OCI-LY1 (cell line): ENCODE results near the gene NFYC.

Experiments
- H2AFZ ChIP-seq: fragments of 200-600 bp; sonication (generic), shearing (Covaris generic); 2 replicates; pipeline ENCODE4 v1.6.0; 2014; ENCODE audit warnings: antibody characterized with exemption, mild to moderate bottlenecking, low read length
- H3F3A ChIP-seq: fragments of 200-600 bp; sonication (generic), shearing (Covaris generic); 2 replicates; pipeline ENCODE4 v1.6.0; 2014; ENCODE audit warnings: mild to moderate bottlenecking, antibody characterized with exemption, low read length, moderate library complexity; ENCODE audit not compliant: insufficient read depth
- H3K27ac ChIP-seq: fragments of 200-600 bp; sonication (generic); 2 replicates; pipeline ENCODE4 v1.5.1; 2014; ENCODE audit warnings: low read length, mixed run types, mild to moderate bottlenecking, low read depth; ENCODE audit not compliant: poor library complexity, severe bottlenecking
- H3K27me3 ChIP-seq: fragments of 200-600 bp; sonication (generic); 2 replicates; pipeline ENCODE4 v1.6.0; 2014; ENCODE audit warnings: antibody characterized with exemption, mild to moderate bottlenecking, low read length, moderate library complexity; ENCODE audit not compliant: insufficient read depth
- H3K36me3 ChIP-seq: fragments of 200-600 bp; sonication (generic); 2 replicates; pipeline ENCODE4 v1.6.1; 2014; ENCODE audit warnings: mild to moderate bottlenecking, antibody characterized with exemption, low read length, moderate library complexity, mixed read lengths; ENCODE audit not compliant: insufficient read depth
- H3K4me1 ChIP-seq: fragments of 200-600 bp; sonication (generic); 2 replicates; pipeline ENCODE4 v1.5.1; 2014; ENCODE audit warnings: mild to moderate bottlenecking, low read length, moderate library complexity; ENCODE audit not compliant: insufficient read depth, severe bottlenecking
- H3K4me2 ChIP-seq: fragments of 200-600 bp; sonication (generic), shearing (Covaris generic); 2 replicates; pipeline ENCODE4 v1.6.1; 2014; ENCODE audit warnings: low read length
- H3K4me3 ChIP-seq: fragments of 200-600 bp; sonication (generic); 2 replicates; pipeline ENCODE4 v1.5.1; 2014; ENCODE audit warnings: low read length, low read depth, mild to moderate bottlenecking, mixed read lengths; ENCODE audit not compliant: poor library complexity, severe bottlenecking
- H3K79me2 ChIP-seq: fragments of 200-600 bp; shearing (Covaris generic); 2 replicates; pipeline ENCODE4 v1.6.1; 2016; ENCODE audit warnings: mixed run types, low read length, mixed read lengths; ENCODE audit not compliant: insufficient read depth
- H3K9ac ChIP-seq: fragments of 200-600 bp; sonication (generic), shearing (Covaris generic); 2 replicates; pipeline ENCODE4 v1.6.1; 2014; ENCODE audit warnings: mild to moderate bottlenecking, low read length, mixed read lengths
- H3K9me2 ChIP-seq: fragments of 200-600 bp; sonication (generic), shearing (Covaris generic); 2 replicates; pipeline ENCODE4 v1.6.1; 2014; ENCODE audit warnings: low read depth, mild to moderate bottlenecking, low read length, mixed read lengths
- H3K9me3 ChIP-seq: fragments of 200-600 bp; shearing (Covaris generic); 2 replicates; pipeline ENCODE4 v1.6.1; 2014; ENCODE audit warnings: low read length, mixed read lengths
- H4K20me1 ChIP-seq: fragments of 200-600 bp; sonication (generic), shearing (Covaris generic); 2 replicates; pipeline ENCODE4 v1.6.0; 2016; ENCODE audit warnings: mild to moderate bottlenecking, low read length; ENCODE audit not compliant: insufficient read depth
- CTCF ChIP-seq: fragments of 200-600 bp; sonication (generic), shearing (Covaris generic); IDR thresholded peaks from 2 replicates; pipeline ENCODE4 v1.5.1; 2017; ENCODE audit warnings: mild to moderate bottlenecking, antibody characterized with exemption, low read length, moderate library complexity, mixed read lengths
- EZH2 ChIP-seq: fragments of 200-600 bp; sonication (generic), shearing (Covaris generic); IDR thresholded peaks from 2 replicates; pipeline ENCODE4 v1.8.0; 2017; ENCODE audit warnings: borderline replicate concordance, mixed run types, mild to moderate bottlenecking, antibody characterized with exemption, low read length, moderate library complexity, mixed read lengths

Gene NFYC

GRCh38 chr1:40693425-40693824 lies 1.9 kb downstream of the NFYC start:
- Histone ChIP-seq H3K27ac (peak overlapping the region; percentile 91), H3K79me2 (peaks cover 64% of the 10 kb centered on the region), H3F3A (no peaks in the 10 kb centered on the region), H3K9me2 (no peaks in the 10 kb centered on the region), H4K20me1 (no peaks in the 10 kb centered on the region), H3K4me1 (peaks cover 71% of the 10 kb centered on the region), H2AFZ (no peak overlapping the region), H3K4me2 (peak overlapping the region; percentile 98), H3K9me3 (no peaks in the 10 kb centered on the region), H3K36me3 (no peaks in the 10 kb centered on the region), H3K9ac (peak overlapping the region; percentile 84), H3K4me3 (peak overlapping the region; percentile 80), H3K27me3 (no peaks in the 10 kb centered on the region)
- TF ChIP-seq CTCF (no peak), EZH2 (no peak)

DNA sequence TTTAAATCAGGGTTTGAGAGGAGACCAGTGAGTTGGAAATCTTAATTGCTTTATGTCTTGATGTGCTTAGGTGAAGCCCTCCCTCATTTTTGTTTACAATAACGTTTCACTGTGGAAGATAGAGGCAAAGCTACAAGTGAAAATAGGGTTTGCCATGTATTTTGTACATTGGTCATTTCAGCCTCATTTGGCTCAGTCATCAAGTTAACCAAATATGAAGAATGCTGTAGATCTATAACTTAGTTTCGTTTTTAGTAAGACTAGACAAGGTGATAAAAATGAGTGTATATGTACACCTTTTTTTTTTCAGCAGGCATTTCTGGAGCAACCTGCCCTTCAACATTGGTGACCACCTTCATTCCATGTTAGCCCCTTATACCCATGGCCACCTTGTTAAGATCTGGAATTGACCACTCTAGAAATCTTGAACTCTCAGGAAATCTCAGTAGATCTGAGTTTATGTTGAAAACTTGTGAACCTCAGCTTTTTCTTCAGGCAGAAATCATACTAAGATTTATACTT lies 2.9 kb downstream of the NFYC start:
- H3F3A ChIP-seq: no peaks in the 10 kb centered on the region
- H2AFZ ChIP-seq: no peak overlapping the region
- H3K9me3 ChIP-seq: no peaks in the 10 kb centered on the region
- TF ChIP-seq CTCF (no peak), EZH2 (no peak)
- H3K9ac ChIP-seq: peak overlapping the region; percentile 84
- peak overlapping the region; percentile 91 for H3K27ac ChIP-seq
- peaks cover 72% of the 10 kb centered on the region for H3K79me2 ChIP-seq
- H3K27me3 ChIP-seq: no peaks in the 10 kb centered on the region
- H4K20me1 ChIP-seq: no peaks in the 10 kb centered on the region
- H3K9me2 ChIP-seq: no peaks in the 10 kb centered on the region
- H3K4me3 ChIP-seq: peak overlapping the region; percentile 80
- H3K36me3 ChIP-seq: no peaks in the 10 kb centered on the region
- H3K4me2 ChIP-seq: peak overlapping the region; percentile 98
- H3K4me1 ChIP-seq: peaks cover 81% of the 10 kb centered on the region

GRCh38 chr1:40696294-40696693 lies 4.8 kb downstream of the NFYC start:
- Histone ChIP-seq H3K9ac (peak overlapping the region; percentile 84), H3K9me2 (no peaks in the 10 kb centered on the region), H2AFZ (no peak overlapping the region), H3K4me2 (peak overlapping the region; percentile 98), H3K9me3 (no peaks in the 10 kb centered on the region), H3K4me3 (peak overlapping the region; percentile 80), H4K20me1 (no peaks in the 10 kb centered on the region), H3K27me3 (no peaks in the 10 kb centered on the region), H3K27ac (peak overlapping the region; percentile 91), H3K4me1 (peaks cover 88% of the 10 kb centered on the region), H3F3A (no peaks in the 10 kb centered on the region), H3K36me3 (no peaks in the 10 kb centered on the region), H3K79me2 (peaks cover 88% of the 10 kb centered on the region)
- TF ChIP-seq CTCF: no peak
- no peak for TF ChIP-seq EZH2
